GM12891 (cell line): ENCODE measurements around the gene SPATA20.

Experiments used
- PAX5 ChIP-seq: IDR thresholded peaks from 2 replicates; pipeline ENCODE4 v1.6.1; 2011; ENCODE audit warnings: low read length, moderate library complexity, mild to moderate bottlenecking; ENCODE audit not compliant: insufficient read depth, severe bottlenecking
- POLR2A ChIP-seq: IDR thresholded peaks from 2 replicates; pipeline ENCODE4 v1.6.1; 2011; ENCODE audit warnings: low read depth, low read length, control low read depth
- POLR2AphosphoS5 ChIP-seq: IDR thresholded peaks from 2 replicates; pipeline ENCODE4 v1.6.1; 2011; ENCODE audit warnings: low read depth, low read length, control low read depth
- POU2F2 ChIP-seq: IDR thresholded peaks from 2 replicates; pipeline ENCODE4 v1.6.1; 2011; ENCODE audit warnings: low read depth, mild to moderate bottlenecking, control low read depth, low read length, moderate library complexity
- SPI1 ChIP-seq: IDR thresholded peaks from 2 replicates; pipeline ENCODE4 v1.6.1; 2011; ENCODE audit warnings: low read depth, low read length, control low read depth
- TAF1 ChIP-seq: IDR thresholded peaks from 2 replicates; pipeline ENCODE4 v1.6.1; 2011; ENCODE audit warnings: low read depth, low read length, control low read depth

DNA sequence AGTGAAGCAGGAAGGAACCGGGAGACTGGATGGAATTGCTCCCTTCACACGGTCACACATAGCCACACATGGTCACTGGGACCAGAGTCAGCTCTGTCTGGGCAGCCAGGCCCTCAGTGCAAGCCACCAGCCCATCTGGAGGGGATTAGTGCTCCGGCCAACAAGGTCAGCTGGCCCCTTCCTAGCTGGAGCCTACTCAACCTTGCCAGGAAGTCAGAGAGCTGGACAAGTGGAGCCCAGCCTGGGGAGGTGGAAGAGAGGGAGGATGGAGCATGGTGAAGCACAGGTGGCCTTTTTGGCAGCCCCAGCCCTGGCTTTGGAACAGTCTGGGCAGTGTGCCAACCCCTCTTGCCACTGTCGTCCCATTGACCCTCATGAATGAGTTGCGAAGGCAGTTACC, 9.8 kb downstream of the SPATA20 start:
- no peak for TF ChIP-seq POLR2A
- TF ChIP-seq POLR2AphosphoS5, result no peak
- TF ChIP-seq TAF1, result no peak
- no peak for TF ChIP-seq SPI1
- TF ChIP-seq PAX5, result no peak
- TF ChIP-seq POU2F2, result no peak
